Measurements from ENCODE around the gene RPS6KL1.

The RPS6KL1 gene

GRCh38 chr14:74922752-74923401, at the start of gene RPS6KL1:
Gene RPS6KL1 (minus strand): TSS chr14:74923260. CDS start chr14:74921541, 1,719 bp downstream.
- peak within 1 kb of the TSS; percentile 28 for H3K4me3 ChIP-seq (ENCODE audit: low read length)
- H3K4me1 ChIP-seq (ENCODE audit: control insufficient read depth, insufficient read depth, low read length), result peaks cover 7% of the 10 kb centered on the region
- peak within 1 kb of the TSS; percentile 79 for H3K9ac ChIP-seq (ENCODE audit: low read length)
- H3K9me3 ChIP-seq (ENCODE audit: control insufficient read depth, low read length), result no peaks in the 10 kb centered on the region
- H3K27me3 ChIP-seq (ENCODE audit: control insufficient read depth, insufficient read depth, low read length), result peaks cover 12% of the 10 kb centered on the region
- H3K36me3 ChIP-seq (ENCODE audit: control insufficient read depth, insufficient read depth, low read length), result no peaks in the 10 kb centered on the region

- Histone ChIP-seq H3K9ac (ENCODE audit: low read length) (no peak overlapping the region), H3K4me1 (ENCODE audit: control insufficient read depth, insufficient read depth, low read length) (no peaks in the 10 kb centered on the region), H3K4me3 (ENCODE audit: low read length) (no peak overlapping the region), H3K9me3 (ENCODE audit: control insufficient read depth, low read length) (no peaks in the 10 kb centered on the region), H3K36me3 (ENCODE audit: control insufficient read depth, insufficient read depth, low read length) (no peaks in the 10 kb centered on the region), H3K27me3 (ENCODE audit: control insufficient read depth, insufficient read depth, low read length) (peaks cover 3% of the 10 kb centered on the region)
These were observed 45.8 kb upstream of the RPS6KL1 start for GRCh38 chr14:74968811-74969210.

GRCh38 chr14:74965486-74966153, 42.6 kb upstream of the RPS6KL1 start:
- Histone ChIP-seq H3K27me3 (ENCODE audit: control insufficient read depth, insufficient read depth, low read length) (peaks cover 9% of the 10 kb centered on the region), H3K4me1 (ENCODE audit: control insufficient read depth, insufficient read depth, low read length) (no peaks in the 10 kb centered on the region), H3K9ac (ENCODE audit: low read length) (no peak overlapping the region), H3K36me3 (ENCODE audit: control insufficient read depth, insufficient read depth, low read length) (no peaks in the 10 kb centered on the region), H3K4me3 (ENCODE audit: low read length) (no peak overlapping the region), H3K9me3 (ENCODE audit: control insufficient read depth, low read length) (no peaks in the 10 kb centered on the region)

- no peak overlapping the region for H3K4me3 ChIP-seq (ENCODE audit: low read length)
- peaks cover 9% of the 10 kb centered on the region for H3K27me3 ChIP-seq (ENCODE audit: control insufficient read depth, insufficient read depth, low read length)
- no peaks in the 10 kb centered on the region for H3K4me1 ChIP-seq (ENCODE audit: control insufficient read depth, insufficient read depth, low read length)
- no peak overlapping the region for H3K9ac ChIP-seq (ENCODE audit: low read length)
- H3K9me3 ChIP-seq (ENCODE audit: control insufficient read depth, low read length), result no peaks in the 10 kb centered on the region
- no peaks in the 10 kb centered on the region for H3K36me3 ChIP-seq (ENCODE audit: control insufficient read depth, insufficient read depth, low read length)
These were observed 41.9 kb upstream of the RPS6KL1 start for GRCh38 chr14:74964787-74965485.

- Histone ChIP-seq H3K9ac (ENCODE audit: low read length) (no peak overlapping the region), H3K4me1 (ENCODE audit: control insufficient read depth, insufficient read depth, low read length) (no peaks in the 10 kb centered on the region), H3K9me3 (ENCODE audit: control insufficient read depth, low read length) (no peaks in the 10 kb centered on the region), H3K36me3 (ENCODE audit: control insufficient read depth, insufficient read depth, low read length) (no peaks in the 10 kb centered on the region), H3K4me3 (ENCODE audit: low read length) (no peak overlapping the region), H3K27me3 (ENCODE audit: control insufficient read depth, insufficient read depth, low read length) (peaks cover 9% of the 10 kb centered on the region)
These were observed 40.7 kb upstream of the RPS6KL1 start for GRCh38 chr14:74963705-74964271.

- no peaks in the 10 kb centered on the region for H3K9me3 ChIP-seq (ENCODE audit: control insufficient read depth, low read length)
- H3K36me3 ChIP-seq (ENCODE audit: control insufficient read depth, insufficient read depth, low read length), result no peaks in the 10 kb centered on the region
- H3K9ac ChIP-seq (ENCODE audit: low read length), result no peak overlapping the region
- peaks cover 9% of the 10 kb centered on the region for H3K27me3 ChIP-seq (ENCODE audit: control insufficient read depth, insufficient read depth, low read length)
- H3K4me3 ChIP-seq (ENCODE audit: low read length), result no peak overlapping the region
- no peaks in the 10 kb centered on the region for H3K4me1 ChIP-seq (ENCODE audit: control insufficient read depth, insufficient read depth, low read length)
These were observed 40.2 kb upstream of the RPS6KL1 start for GRCh38 chr14:74963178-74963704.

- H3K27me3 ChIP-seq (ENCODE audit: control insufficient read depth, insufficient read depth, low read length), result peaks cover 9% of the 10 kb centered on the region
- H3K9me3 ChIP-seq (ENCODE audit: control insufficient read depth, low read length), result no peaks in the 10 kb centered on the region
- no peak overlapping the region for H3K9ac ChIP-seq (ENCODE audit: low read length)
- no peak overlapping the region for H3K4me3 ChIP-seq (ENCODE audit: low read length)
- no peaks in the 10 kb centered on the region for H3K36me3 ChIP-seq (ENCODE audit: control insufficient read depth, insufficient read depth, low read length)
- no peaks in the 10 kb centered on the region for H3K4me1 ChIP-seq (ENCODE audit: control insufficient read depth, insufficient read depth, low read length)
These were observed 39.4 kb upstream of the RPS6KL1 start for GRCh38 chr14:74962493-74962892.

GRCh38 chr14:74962046-74962445, 39.0 kb upstream of the RPS6KL1 start:
- no peaks in the 10 kb centered on the region for H3K36me3 ChIP-seq (ENCODE audit: control insufficient read depth, insufficient read depth, low read length)
- no peak overlapping the region for H3K9ac ChIP-seq (ENCODE audit: low read length)
- no peaks in the 10 kb centered on the region for H3K4me1 ChIP-seq (ENCODE audit: control insufficient read depth, insufficient read depth, low read length)
- peaks cover 9% of the 10 kb centered on the region for H3K27me3 ChIP-seq (ENCODE audit: control insufficient read depth, insufficient read depth, low read length)
- no peaks in the 10 kb centered on the region for H3K9me3 ChIP-seq (ENCODE audit: control insufficient read depth, low read length)
- no peak overlapping the region for H3K4me3 ChIP-seq (ENCODE audit: low read length)

GRCh38 chr14:74961238-74961911, 38.3 kb upstream of the RPS6KL1 start:
- no peaks in the 10 kb centered on the region for H3K36me3 ChIP-seq (ENCODE audit: control insufficient read depth, insufficient read depth, low read length)
- no peak overlapping the region for H3K4me3 ChIP-seq (ENCODE audit: low read length)
- H3K9ac ChIP-seq (ENCODE audit: low read length), result no peak overlapping the region
- peaks cover 15% of the 10 kb centered on the region for H3K27me3 ChIP-seq (ENCODE audit: control insufficient read depth, insufficient read depth, low read length)
- no peaks in the 10 kb centered on the region for H3K4me1 ChIP-seq (ENCODE audit: control insufficient read depth, insufficient read depth, low read length)
- H3K9me3 ChIP-seq (ENCODE audit: control insufficient read depth, low read length), result no peaks in the 10 kb centered on the region

GRCh38 chr14:74960736-74961135, 37.7 kb upstream of the RPS6KL1 start:
- Histone ChIP-seq H3K9me3 (ENCODE audit: control insufficient read depth, low read length) (no peaks in the 10 kb centered on the region), H3K4me1 (ENCODE audit: control insufficient read depth, insufficient read depth, low read length) (no peaks in the 10 kb centered on the region), H3K27me3 (ENCODE audit: control insufficient read depth, insufficient read depth, low read length) (peaks cover 21% of the 10 kb centered on the region), H3K9ac (ENCODE audit: low read length) (no peak overlapping the region), H3K4me3 (ENCODE audit: low read length) (no peak overlapping the region), H3K36me3 (ENCODE audit: control insufficient read depth, insufficient read depth, low read length) (no peaks in the 10 kb centered on the region)

- H3K36me3 ChIP-seq (ENCODE audit: control insufficient read depth, insufficient read depth, low read length), result no peaks in the 10 kb centered on the region
- H3K9me3 ChIP-seq (ENCODE audit: control insufficient read depth, low read length), result no peaks in the 10 kb centered on the region
- peaks cover 30% of the 10 kb centered on the region for H3K27me3 ChIP-seq (ENCODE audit: control insufficient read depth, insufficient read depth, low read length)
- no peak overlapping the region for H3K4me3 ChIP-seq (ENCODE audit: low read length)
- H3K9ac ChIP-seq (ENCODE audit: low read length), result no peak overlapping the region
- peaks cover 6% of the 10 kb centered on the region for H3K4me1 ChIP-seq (ENCODE audit: control insufficient read depth, insufficient read depth, low read length)
These were observed 36.6 kb upstream of the RPS6KL1 start for GRCh38 chr14:74959596-74960180.

All from mucosa of stomach (tissue), 1 donor.